ENCODE data around the gene GHITM. TPM values are rescaled to one million over a fixed set of nuclear protein-coding genes. Genes with fewer than 3 reads are reported as not detected.

GHITM gene, protein sequence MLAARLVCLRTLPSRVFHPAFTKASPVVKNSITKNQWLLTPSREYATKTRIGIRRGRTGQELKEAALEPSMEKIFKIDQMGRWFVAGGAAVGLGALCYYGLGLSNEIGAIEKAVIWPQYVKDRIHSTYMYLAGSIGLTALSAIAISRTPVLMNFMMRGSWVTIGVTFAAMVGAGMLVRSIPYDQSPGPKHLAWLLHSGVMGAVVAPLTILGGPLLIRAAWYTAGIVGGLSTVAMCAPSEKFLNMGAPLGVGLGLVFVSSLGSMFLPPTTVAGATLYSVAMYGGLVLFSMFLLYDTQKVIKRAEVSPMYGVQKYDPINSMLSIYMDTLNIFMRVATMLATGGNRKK
- total RNA-seq (2022; extraction: Qiagen RNA extraction) = 196 to 216 TPM (median 196 TPM) in 5 replicates

DNA sequence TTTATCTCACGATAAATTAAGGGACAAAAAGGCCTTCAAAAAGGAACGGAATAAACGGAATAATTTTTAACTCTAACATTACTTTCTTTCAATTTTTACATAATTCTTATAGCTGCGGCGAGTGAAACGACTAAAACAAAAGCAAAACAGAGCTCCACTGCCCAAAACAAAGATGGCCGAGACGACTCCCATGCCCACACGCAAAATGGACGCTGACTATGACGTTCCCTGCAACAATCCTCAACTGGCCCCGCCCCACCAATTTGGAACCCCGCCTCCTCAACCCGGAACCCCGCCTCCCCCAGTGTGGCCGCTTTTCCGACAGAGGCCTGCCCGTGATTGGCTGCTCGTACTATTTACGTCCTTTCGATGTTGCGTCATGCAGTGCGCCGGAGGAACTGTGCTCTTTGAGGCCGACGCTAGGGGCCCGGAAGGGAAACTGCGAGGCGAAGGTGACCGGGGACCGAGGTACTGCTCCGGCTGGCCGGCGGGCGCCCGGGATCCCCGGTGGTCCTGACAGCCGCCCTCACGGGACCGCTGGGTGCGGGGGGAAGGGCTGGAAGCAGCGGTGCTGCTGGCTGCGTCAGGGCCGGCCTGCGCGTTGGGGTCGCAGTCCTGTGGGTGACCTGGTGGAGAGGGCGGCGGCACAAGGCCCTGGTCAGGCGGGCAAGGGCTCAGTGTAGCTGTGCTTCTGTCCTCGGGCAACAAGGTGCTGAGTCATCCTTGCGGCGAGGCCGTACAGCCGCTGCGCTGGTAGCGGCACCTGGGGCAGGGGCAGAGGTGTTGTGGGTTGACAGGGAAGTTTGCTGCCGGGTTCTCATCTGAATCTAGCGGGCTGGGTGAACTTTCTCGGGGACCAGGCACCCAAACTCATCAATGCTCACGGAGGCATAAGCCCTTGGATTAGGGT lies at the start of gene GHITM:
Gene GHITM (plus strand): TSS at position 384 of the 910 bp plus-strand sequence. CDS start 1,992 bp downstream, outside the sequence.

DNA sequence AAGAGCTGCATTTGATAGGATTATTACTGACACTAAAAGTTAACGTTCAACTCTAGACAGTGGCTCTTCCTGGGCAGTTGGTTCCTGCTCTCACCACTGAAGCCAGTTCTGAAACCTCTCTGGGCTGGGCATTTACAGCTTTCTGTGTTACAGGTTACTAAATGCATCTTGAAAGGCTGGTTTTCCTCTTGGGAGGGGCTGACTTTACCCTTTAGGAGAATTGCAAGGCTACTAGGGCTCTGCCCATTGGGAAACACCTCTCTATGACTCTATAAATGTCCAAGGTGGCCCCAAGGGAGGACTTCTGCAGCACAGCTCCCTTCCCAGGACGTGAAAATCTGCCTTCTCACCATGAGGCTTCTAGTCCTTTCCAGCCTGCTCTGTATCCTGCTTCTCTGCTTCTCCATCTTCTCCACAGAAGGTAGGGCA lies 34.2 kb downstream of the GHITM start, which contains the start of gene GPR15LG:
Gene GPR15LG (plus strand): TSS at position 301 of the 429 bp plus-strand sequence. CDS start 51 bp downstream, at position 352.

DNA sequence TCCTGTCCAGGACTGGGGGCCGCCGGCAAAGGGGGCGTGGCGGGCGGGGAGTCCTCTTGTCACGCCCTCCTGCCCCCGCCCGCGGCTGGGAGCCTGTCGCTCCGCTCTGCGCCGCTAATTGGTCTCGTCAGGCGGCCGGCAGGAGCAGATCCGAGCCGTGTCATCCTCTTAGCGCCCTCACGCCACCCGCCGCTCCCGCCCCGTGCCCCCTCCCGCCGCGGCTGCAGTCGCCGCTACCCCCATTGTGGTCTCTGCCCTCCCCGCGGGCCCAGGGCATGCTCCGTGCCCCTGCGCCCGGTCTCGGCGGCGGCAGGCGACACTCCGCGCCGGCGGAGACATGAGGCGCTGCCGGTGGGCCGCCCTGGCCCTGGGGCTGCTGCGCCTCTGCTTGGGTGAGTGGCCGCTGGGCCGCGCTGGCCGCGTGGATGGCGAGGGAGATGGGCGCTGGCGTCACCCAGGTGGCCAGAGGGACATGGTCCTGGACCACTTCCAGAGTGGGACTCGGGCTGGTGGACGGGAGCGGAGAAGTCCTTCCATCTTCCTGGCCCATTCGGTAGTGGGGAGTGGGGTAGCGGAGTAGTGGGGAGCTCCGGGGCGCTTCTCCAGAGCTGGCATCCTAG lies 55.2 kb downstream of the GHITM start, which contains the start of gene CDHR1:
Gene CDHR1 (plus strand): TSS at position 114 of the 620 bp plus-strand sequence. CDS start 224 bp downstream, at position 338.

Other genes with a start within 250 kb of the GHITM start
- not detected in 5 replicates for gene GPR15LG, start 34.3 kb downstream of the GHITM start, total RNA-seq (2022; extraction: Qiagen RNA extraction)
- gene CDHR1, start 55.0 kb downstream of the GHITM start, total RNA-seq (2022; extraction: Qiagen RNA extraction) = 0.07 to 0.13 TPM (median 0.10 TPM) in 5 replicates
- not detected in 5 replicates for gene LRIT2, start 86.0 kb downstream of the GHITM start, total RNA-seq (2022; extraction: Qiagen RNA extraction)
- not detected in 5 replicates for gene LRIT1, start 102.0 kb downstream of the GHITM start, total RNA-seq (2022; extraction: Qiagen RNA extraction)
- gene RGR, start 105.5 kb downstream of the GHITM start, total RNA-seq (2022; extraction: Qiagen RNA extraction) = not detected in 5 replicates
- 8.2 to 12.4 TPM (median 11.2 TPM) in 5 replicates for gene CCSER2, start 189.1 kb downstream of the GHITM start, total RNA-seq (2022; extraction: Qiagen RNA extraction)

All from A549 treated with AZD2906 at 1 μM for 4 hours (cell line).